Activated CD4-positive, alpha-beta memory T cell treated with anti-CD3 and anti-CD28 coated beads, Interleukin-2, amount 10 ng/mL, durations not matched to agents 7 days and 5 days (primary cell): ENCODE results near the gene ERMN. TPM values are rescaled to one million over a fixed set of nuclear protein-coding genes. Genes with fewer than 3 reads are reported as not detected.
"Not testable (repeated sequence)": the region's sequence is repeated elsewhere in the genome, so short reads cannot be mapped to it uniquely, and the experiment has no call there.

Source experiments
- CTCF ChIA-PET: fragments of 350-600 bp; sonication (Branson Sonifier 250); formaldehyde crosslinking; loops from one replicate; lab custom pipeline; 2021; ENCODE audit warnings: antibody characterized with exemption, inconsistent platforms; lab: Charles Lee
- POLR2A ChIA-PET: fragments of 350-600 bp; sonication (Branson Sonifier 250); formaldehyde crosslinking; loops from one replicate; lab custom pipeline; 2021; ENCODE audit warnings: antibody characterized with exemption; lab: Charles Lee
- DNase-seq: peaks from one replicate; pipeline ENCODE4 v3.0.0-alpha.2; 2020
- H3K27ac Mint-ChIP-seq: one replicate; pipeline ENCODE4 v1.8.0; 2021; ENCODE audit warnings: mild to moderate bottlenecking, mixed read lengths
- H3K27me3 Mint-ChIP-seq: one replicate; pipeline ENCODE4 v1.8.0; 2021; ENCODE audit warnings: mixed read lengths
- H3K36me3 Mint-ChIP-seq: one replicate; pipeline ENCODE4 v1.8.0; 2021; ENCODE audit warnings: low read depth, mixed read lengths
- H3K4me1 Mint-ChIP-seq: one replicate; pipeline ENCODE4 v1.8.0; 2021; ENCODE audit warnings: mixed read lengths
- H3K4me3 Mint-ChIP-seq: one replicate; pipeline ENCODE4 v1.8.0; 2021; ENCODE audit warnings: mild to moderate bottlenecking, mixed read lengths
- H3K9me3 Mint-ChIP-seq: one replicate; pipeline ENCODE4 v1.8.0; 2021; ENCODE audit warnings: mixed read lengths
- total RNA-seq, 2 experiments: library from RNA; stranded (reverse); gene quantifications; one replicate each; pipeline ENCODE4 v1.2.3, GENCODE V29; 2021

Gene ERMN
- total RNA-seq, 2 experiments from 2014 or later: 3.1 to 3.5 TPM

DNA sequence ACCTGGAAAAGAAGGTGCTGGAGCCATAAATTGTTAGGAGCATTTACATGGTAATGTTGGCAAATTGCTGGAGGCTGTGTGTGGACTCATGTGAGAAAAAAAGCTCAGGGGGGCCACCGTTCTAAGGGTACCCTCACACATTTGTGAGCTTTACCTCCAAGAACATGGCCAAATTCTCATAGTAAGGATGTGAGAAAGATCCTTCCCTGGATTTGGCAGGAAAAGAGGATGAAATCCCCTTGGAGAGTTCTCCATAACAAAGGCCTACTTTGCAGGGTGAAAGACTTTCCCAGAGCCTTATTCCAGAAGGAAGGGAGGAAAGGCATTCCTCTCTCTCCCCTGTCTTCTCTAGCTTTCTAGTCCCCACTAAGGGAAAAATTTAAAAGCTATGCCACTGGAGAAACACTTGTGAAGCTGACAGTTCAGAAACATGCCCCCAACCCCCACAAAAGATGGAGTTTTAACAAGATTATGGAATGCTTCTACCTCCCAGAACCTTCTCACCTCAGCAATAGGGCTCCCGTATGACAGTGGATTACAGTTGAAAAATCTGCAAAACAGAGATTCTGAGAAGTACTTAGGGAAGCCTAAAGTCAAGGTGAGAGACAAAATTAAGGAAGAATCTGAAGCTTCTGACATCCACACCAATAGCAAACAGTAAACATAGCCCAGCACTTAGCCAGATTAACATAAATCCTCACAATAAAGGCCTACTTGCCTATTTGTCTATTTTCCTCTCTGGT is 20.2 kb upstream of the ERMN start:
- Mint-ChIP-seq H3K9me3 (peaks cover 43% of the 10 kb centered on the region), H3K36me3 (peaks cover 57% of the 10 kb centered on the region), H3K4me3 (no peak overlapping the region), H3K27me3 (no peaks in the 10 kb centered on the region), H3K27ac (no peak overlapping the region), H3K4me1 (no peaks in the 10 kb centered on the region)
- POLR2A ChIA-PET: interaction anchor here (1.8 kb wide), 1 partner anchor 10 kb away, joined by 7 read pairs; no protein-coding TSS in a partner anchor
- CTCF ChIA-PET: interaction anchor here (1.2 to 3.4 kb wide), 3 partner anchors 10 to 45 kb away, joined by 3 to 28 read pairs (median 20); no protein-coding TSS in a partner anchor
- DNase-seq: no peak

DNA sequence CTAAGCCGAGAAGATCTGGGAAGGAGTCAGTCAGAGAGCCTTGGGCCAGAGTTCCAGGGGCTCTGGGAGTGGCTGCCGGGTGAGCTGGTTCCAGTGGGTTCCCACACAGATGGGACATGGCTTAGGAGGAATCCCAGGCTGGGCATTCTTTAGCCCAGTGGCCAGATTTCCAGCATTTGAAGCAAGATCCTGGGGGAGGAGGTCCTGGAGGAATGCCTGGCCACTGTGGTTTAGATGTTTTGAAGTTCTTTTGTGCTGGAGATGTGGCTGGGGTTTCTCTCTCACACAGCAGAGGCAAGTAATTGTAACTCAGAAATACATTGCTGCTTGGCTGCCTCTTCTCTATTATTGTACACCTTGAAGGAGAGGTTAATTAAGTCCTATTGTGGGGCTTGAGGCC is 15.8 kb upstream of the ERMN start:
- H3K27ac Mint-ChIP-seq, H3K4me3 Mint-ChIP-seq, H3K27me3 Mint-ChIP-seq, CTCF ChIA-PET, H3K4me1 Mint-ChIP-seq, POLR2A ChIA-PET, DNase-seq: not testable (repeated sequence)
- H3K36me3 Mint-ChIP-seq: peaks cover 62% of the 10 kb centered on the region
- peaks cover 43% of the 10 kb centered on the region for H3K9me3 Mint-ChIP-seq

GRCh38 chr2:157339965-157340655 is 14.5 kb upstream of the ERMN start:
- H3K36me3 Mint-ChIP-seq: peaks cover 57% of the 10 kb centered on the region
- no peak for DNase-seq
- CTCF ChIA-PET: interaction anchor here (0.7 to 1.1 kb wide), 3 partner anchors 11 to 14 kb away, joined by 3 read pairs; no protein-coding TSS in a partner anchor

GRCh38 chr2:157337978-157338377 is 12.4 kb upstream of the ERMN start:
- ChIA-PET POLR2A (no interaction called here), CTCF (interaction anchor here (1.0 to 5.3 kb wide), 4 partner anchors 13 to 290 kb away, joined by 3 to 98 read pairs (median 15); partner anchors contain the start of gene ERMN)
- no peak overlapping the region for H3K27ac Mint-ChIP-seq

More at GRCh38 chr2:157339965-157340655, 14.5 kb upstream of the ERMN start:
- peaks cover 9% of the 10 kb centered on the region for H3K4me1 Mint-ChIP-seq
- no peak overlapping the region for H3K27ac Mint-ChIP-seq
- no peak overlapping the region for H3K4me3 Mint-ChIP-seq
- H3K9me3 Mint-ChIP-seq: peaks cover 35% of the 10 kb centered on the region
- POLR2A ChIA-PET: interaction anchor here (0.6 kb wide), 1 partner anchor 54 kb away, joined by 3 read pairs; no protein-coding TSS in a partner anchor
- no peaks in the 10 kb centered on the region for H3K27me3 Mint-ChIP-seq

GRCh38 chr2:157336137-157337010 is 10.8 kb upstream of the ERMN start:
- peaks cover 30% of the 10 kb centered on the region for H3K36me3 Mint-ChIP-seq
- H3K27me3 Mint-ChIP-seq: no peaks in the 10 kb centered on the region
- peak; percentile 36 for DNase-seq
- POLR2A ChIA-PET: interaction anchor here (0.7 to 2.1 kb wide), 8 partner anchors 9 to 107 kb away, joined by 3 to 7 read pairs (median 4); partner anchors contain the start of gene CYTIP
- H3K4me3 Mint-ChIP-seq: no peak overlapping the region
- H3K4me1 Mint-ChIP-seq: peaks cover 39% of the 10 kb centered on the region
- no peak overlapping the region for H3K27ac Mint-ChIP-seq
- CTCF ChIA-PET: interaction anchor here (0.6 to 5.3 kb wide), 38 partner anchors 10 to 600 kb away, joined by 3 to 98 read pairs (median 4); partner anchors contain the start of gene ERMN
- H3K9me3 Mint-ChIP-seq: peaks cover 1% of the 10 kb centered on the region

More at GRCh38 chr2:157337978-157338377, 12.4 kb upstream of the ERMN start:
- Mint-ChIP-seq H3K36me3 (peaks cover 42% of the 10 kb centered on the region), H3K27me3 (no peaks in the 10 kb centered on the region), H3K4me3 (no peak overlapping the region), H3K9me3 (peaks cover 17% of the 10 kb centered on the region), H3K4me1 (peaks cover 23% of the 10 kb centered on the region)
- no peak for DNase-seq

DNA sequence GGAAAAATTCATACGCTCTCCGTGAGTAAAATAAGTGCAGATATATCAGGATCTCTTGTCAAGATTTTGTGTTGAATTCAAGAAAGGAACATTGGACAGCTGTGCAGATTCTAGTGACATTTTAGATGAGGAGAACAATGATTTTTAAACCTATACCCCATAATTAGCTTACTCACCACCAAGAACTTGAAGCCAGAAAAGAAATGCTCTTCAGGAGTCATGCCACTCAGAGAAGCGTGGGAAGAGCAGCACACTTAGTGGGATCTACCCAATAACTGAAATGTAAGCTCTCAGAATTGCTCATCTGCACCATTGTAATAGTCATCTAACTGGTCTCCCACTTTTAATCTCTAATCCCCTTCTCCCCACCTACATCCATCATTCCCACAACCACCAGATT is 9.2 kb upstream of the ERMN start:
- no peak for DNase-seq
- H3K27ac Mint-ChIP-seq: no peak overlapping the region
- POLR2A ChIA-PET: interaction anchor here (4.5 kb wide), 1 partner anchor 69 kb away, joined by 15 read pairs; no protein-coding TSS in a partner anchor
- peaks cover 16% of the 10 kb centered on the region for H3K36me3 Mint-ChIP-seq
- H3K4me1 Mint-ChIP-seq: peaks cover 47% of the 10 kb centered on the region
- no peak overlapping the region for H3K4me3 Mint-ChIP-seq
- H3K9me3 Mint-ChIP-seq: no peaks in the 10 kb centered on the region
- CTCF ChIA-PET: interaction anchor here (0.8 to 5.3 kb wide), 14 partner anchors 10 to 294 kb away, joined by 3 to 98 read pairs (median 6); partner anchors contain the start of gene ERMN
- H3K27me3 Mint-ChIP-seq: no peaks in the 10 kb centered on the region

DNA sequence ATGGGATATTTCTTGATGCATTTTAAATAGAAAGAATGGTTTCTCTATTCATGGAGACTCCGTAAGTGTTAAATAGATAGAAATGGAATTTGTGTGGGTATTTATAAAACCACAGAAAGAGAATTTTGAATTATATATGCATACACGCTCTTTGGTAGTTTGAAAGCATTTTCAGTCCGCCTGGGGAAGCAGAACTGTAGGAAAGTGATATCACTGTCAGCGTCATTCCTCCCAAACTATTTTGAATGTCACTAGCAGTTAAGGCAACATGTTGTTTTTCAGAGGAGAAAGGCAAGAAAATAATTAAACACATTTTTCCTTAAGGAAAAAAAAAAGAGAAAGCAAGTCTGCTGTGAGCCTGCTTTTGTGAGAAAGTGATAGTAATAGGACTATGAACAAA is 8.7 kb upstream of the ERMN start:
- Mint-ChIP-seq H3K4me1 (peaks cover 47% of the 10 kb centered on the region), H3K27me3 (no peaks in the 10 kb centered on the region), H3K27ac (no peak overlapping the region), H3K4me3 (no peak overlapping the region), H3K36me3 (peaks cover 12% of the 10 kb centered on the region), H3K9me3 (no peaks in the 10 kb centered on the region)
- ChIA-PET POLR2A (interaction anchor here (4.5 kb wide), 1 partner anchor 70 kb away, joined by 15 read pairs; no protein-coding TSS in a partner anchor), CTCF (interaction anchor here (0.6 to 5.3 kb wide), 9 partner anchors 9 to 295 kb away, joined by 3 to 98 read pairs (median 3); partner anchors contain the start of gene ERMN)
- no peak for DNase-seq

DNA sequence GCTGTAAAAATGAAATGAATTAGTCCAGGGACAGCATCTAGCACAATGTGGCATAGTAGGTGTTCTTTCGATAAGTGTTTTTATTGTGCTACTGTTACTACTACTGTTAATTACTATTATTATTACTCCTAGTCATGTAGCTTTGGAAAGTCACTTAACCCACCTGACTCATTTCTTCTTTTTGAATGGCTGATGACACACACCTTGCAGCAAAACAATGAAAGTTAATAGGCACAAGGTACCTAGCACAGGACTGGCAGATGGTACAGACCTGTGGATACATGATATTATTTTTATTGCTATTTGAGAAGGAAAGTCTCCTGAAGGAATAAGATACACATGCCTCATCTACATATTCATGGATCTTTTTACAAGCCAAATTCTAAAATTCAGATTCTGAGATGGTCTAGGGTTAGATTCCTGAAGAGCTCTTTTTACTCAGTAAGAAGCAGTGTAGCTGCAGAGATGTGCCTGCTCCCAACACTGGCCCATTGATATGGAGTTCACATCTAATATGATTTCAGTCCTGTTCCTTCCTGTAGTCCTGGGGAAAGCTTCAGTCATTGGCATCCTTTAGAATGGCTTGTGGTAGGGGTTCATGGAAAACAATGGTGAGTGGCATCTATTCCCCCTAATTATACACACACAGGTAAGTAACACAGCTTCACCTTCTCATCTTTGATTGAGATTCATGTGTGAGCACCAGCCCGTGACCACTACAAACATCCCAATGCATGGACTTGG is 7.9 kb upstream of the ERMN start:
- POLR2A ChIA-PET: interaction anchor here (1.2 to 4.5 kb wide), 2 partner anchors 70 to 110 kb away, joined by 3 to 15 read pairs; partner anchors contain the start of gene CYTIP
- CTCF ChIA-PET: interaction anchor here (0.6 to 1.7 kb wide), 7 partner anchors 9 to 296 kb away, joined by 3 to 5 read pairs (median 3); partner anchors contain the start of gene CYTIP
- H3K4me1 Mint-ChIP-seq: peaks cover 51% of the 10 kb centered on the region
- H3K9me3 Mint-ChIP-seq: no peaks in the 10 kb centered on the region
- peaks cover 10% of the 10 kb centered on the region for H3K36me3 Mint-ChIP-seq
- no peak overlapping the region for H3K27ac Mint-ChIP-seq
- H3K27me3 Mint-ChIP-seq: no peaks in the 10 kb centered on the region
- H3K4me3 Mint-ChIP-seq: no peak overlapping the region
- no peak for DNase-seq

DNA sequence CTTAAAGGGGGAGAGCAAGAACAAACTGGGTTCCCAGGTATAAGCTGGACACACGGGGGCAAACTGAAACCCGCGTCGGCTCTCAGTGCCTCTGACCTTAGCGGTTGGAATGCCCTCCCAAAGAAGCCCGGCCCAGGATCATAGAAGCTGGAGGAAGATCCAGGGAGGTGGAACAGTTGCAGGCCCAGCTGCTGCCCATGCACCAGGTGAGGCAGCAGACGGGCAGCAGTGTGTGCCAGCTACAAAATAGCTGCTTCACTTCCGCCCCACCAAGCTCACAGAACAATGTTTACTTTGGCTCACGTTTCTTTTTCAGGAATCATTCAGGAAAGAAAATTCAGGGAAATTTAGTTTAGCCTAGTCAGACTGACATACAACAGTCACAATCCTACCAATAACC is 3.9 kb upstream of the ERMN start:
- H3K9me3 Mint-ChIP-seq: no peaks in the 10 kb centered on the region
- CTCF ChIA-PET: interaction anchor here (0.7 to 8.1 kb wide), 11 partner anchors 11 to 268 kb away, joined by 3 to 66 read pairs (median 3); partner anchors contain the start of gene CYTIP
- peaks cover 53% of the 10 kb centered on the region for H3K4me1 Mint-ChIP-seq
- POLR2A ChIA-PET: interaction anchor here (1.0 to 6.0 kb wide), 4 partner anchors 90 to 114 kb away, joined by 3 to 37 read pairs (median 19); partner anchors contain the start of gene CYTIP
- no peak overlapping the region for H3K4me3 Mint-ChIP-seq
- peaks cover 10% of the 10 kb centered on the region for H3K36me3 Mint-ChIP-seq
- H3K27ac Mint-ChIP-seq: no peak overlapping the region
- no peaks in the 10 kb centered on the region for H3K27me3 Mint-ChIP-seq
- DNase-seq: no peak

GRCh38 chr2:157327621-157328500 is 2.2 kb upstream of the ERMN start:
- peak; percentile 87 for DNase-seq
- H3K27me3 Mint-ChIP-seq: no peaks in the 10 kb centered on the region
- peaks cover 10% of the 10 kb centered on the region for H3K36me3 Mint-ChIP-seq
- CTCF ChIA-PET: interaction anchor here (0.6 to 8.1 kb wide), 60 partner anchors 9 to 1360 kb away, joined by 3 to 98 read pairs (median 4); partner anchors contain the start of genes ACVR1, ACVR1C and CYTIP
- H3K4me1 Mint-ChIP-seq: peaks cover 42% of the 10 kb centered on the region
- H3K4me3 Mint-ChIP-seq: no peak overlapping the region
- H3K9me3 Mint-ChIP-seq: no peaks in the 10 kb centered on the region
- H3K27ac Mint-ChIP-seq: no peak overlapping the region
- POLR2A ChIA-PET: interaction anchor here (0.8 to 6.0 kb wide), 15 partner anchors 25 to 161 kb away, joined by 3 to 37 read pairs (median 6); partner anchors contain the start of gene CYTIP
